Thoracic aorta (tissue), 2 donors: Measurements from ENCODE around the gene SYNM. TPM values are rescaled to one million over a fixed set of nuclear protein-coding genes. Genes with fewer than 3 reads are reported as not detected.

Experiments used
- ATAC-seq: fragments of 150-250 bp; one replicate; pipeline ENCODE4 v1.8.0; 2017; ENCODE audit warnings: low read depth; ENCODE audit not compliant: insufficient number of reproducible peaks, low FRiP score
- DNase-seq: peaks from one replicate; pipeline ENCODE4 v3.0.0-alpha.2; 2020; ENCODE audit warnings: low spot score
- H3K27ac ChIP-seq, 2 donors: fragments of 200-600 bp; sonication (generic); 1 replicate in 1 of 2; 2 replicates in 1 of 2; pipeline ENCODE4 v1.5.1; 2016; ENCODE audit warnings: mild to moderate bottlenecking in 2 of 2, moderate library complexity in 2 of 2
- H3K27me3 ChIP-seq: fragments of 200-600 bp; sonication (generic); replicated peaks from 2 replicates; pipeline ENCODE4 v1.6.0; 2016; ENCODE audit warnings: mild to moderate bottlenecking; ENCODE audit not compliant: insufficient read depth
- H3K36me3 ChIP-seq: fragments of 200-600 bp; sonication (generic); one replicate; pipeline ENCODE4 v1.5.1; 2016
- H3K4me1 ChIP-seq, 2 donors: fragments of 200-600 bp; sonication (generic); 1 replicate in 1 of 2; 2 replicates in 1 of 2; pipeline versions ENCODE4 v1.5.1 to v1.6.0; 2016; ENCODE audit warnings: low read depth in 2 of 2, mild to moderate bottlenecking in 1 of 2; ENCODE audit not compliant: control insufficient read depth in 1 of 2
- H3K4me3 ChIP-seq: fragments of 200-600 bp; sonication (generic); 2 replicates; pipeline ENCODE4 v1.5.1; 2016; ENCODE audit warnings: mild to moderate bottlenecking
- H3K9me3 ChIP-seq: fragments of 200-600 bp; sonication (generic); 2 replicates; pipeline ENCODE4 v1.5.1; 2016
- total RNA-seq, 2 donors: library from RNA; depleted of rRNA; stranded (reverse); fragments of >200 nt; gene quantifications; one replicate each; pipeline versions ENCODE4 v1.1.0 to v1.2.3, GENCODE V29; 2016
- TF ChIP-seq, protein P1 (sequence below): fragments of 200-600 bp; sonication (generic); IDR thresholded peaks from one replicate; pipeline ENCODE4 v1.5.1; 2019; ENCODE audit warnings: antibody characterized with exemption

The SYNM gene
- total RNA-seq, 2 donors from 2014 or later = 60.9 to 102 TPM

DNA sequence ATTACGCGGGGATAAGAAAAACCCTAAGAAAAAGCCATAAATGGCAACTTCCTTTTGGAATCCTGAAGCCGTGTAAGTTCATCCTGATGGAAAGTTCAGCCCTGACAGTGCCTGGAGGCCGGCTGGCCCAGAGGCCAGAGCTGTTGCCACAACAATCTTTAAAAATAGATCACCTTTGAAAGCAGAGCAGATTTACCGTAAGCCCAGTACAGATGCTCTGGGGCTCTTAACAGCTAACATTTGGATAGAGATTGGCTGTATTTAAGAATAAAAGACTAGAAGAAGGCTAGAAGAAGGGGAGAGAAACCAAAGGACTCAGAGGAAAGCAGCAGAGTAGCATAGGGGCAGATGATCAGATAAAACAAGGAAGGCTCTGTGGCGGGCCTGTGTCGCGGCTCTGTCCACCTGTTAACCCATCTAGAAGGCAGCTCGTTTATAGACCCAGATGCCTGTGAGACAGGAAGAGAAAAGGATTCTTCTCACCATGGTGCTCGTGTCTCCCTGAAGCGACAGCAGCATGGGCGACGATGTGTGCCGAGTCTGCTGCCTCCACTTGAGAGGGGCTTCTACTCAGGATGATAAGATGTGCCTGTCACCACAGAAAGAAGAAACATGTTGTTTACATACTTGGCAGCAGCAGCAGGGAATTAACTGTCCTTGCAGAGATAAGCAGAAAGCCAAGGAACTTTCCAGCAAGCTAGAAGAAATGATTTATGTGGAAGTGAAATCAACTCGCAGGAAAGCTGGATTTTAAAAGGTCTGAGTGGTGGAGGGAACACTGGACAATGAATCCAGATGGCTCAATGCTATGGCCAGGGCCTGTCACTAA, 69.9 kb downstream of the SYNM start:
- H3K27me3 ChIP-seq = no peaks in the 10 kb centered on the region
- H3K27ac ChIP-seq = peak overlapping the region; percentile 59 to 62
- H3K9me3 ChIP-seq = no peaks in the 10 kb centered on the region
- peaks cover 8 to 53% of the 10 kb centered on the region in 2 donors for H3K4me1 ChIP-seq
- TF ChIP-seq, protein P1, sequence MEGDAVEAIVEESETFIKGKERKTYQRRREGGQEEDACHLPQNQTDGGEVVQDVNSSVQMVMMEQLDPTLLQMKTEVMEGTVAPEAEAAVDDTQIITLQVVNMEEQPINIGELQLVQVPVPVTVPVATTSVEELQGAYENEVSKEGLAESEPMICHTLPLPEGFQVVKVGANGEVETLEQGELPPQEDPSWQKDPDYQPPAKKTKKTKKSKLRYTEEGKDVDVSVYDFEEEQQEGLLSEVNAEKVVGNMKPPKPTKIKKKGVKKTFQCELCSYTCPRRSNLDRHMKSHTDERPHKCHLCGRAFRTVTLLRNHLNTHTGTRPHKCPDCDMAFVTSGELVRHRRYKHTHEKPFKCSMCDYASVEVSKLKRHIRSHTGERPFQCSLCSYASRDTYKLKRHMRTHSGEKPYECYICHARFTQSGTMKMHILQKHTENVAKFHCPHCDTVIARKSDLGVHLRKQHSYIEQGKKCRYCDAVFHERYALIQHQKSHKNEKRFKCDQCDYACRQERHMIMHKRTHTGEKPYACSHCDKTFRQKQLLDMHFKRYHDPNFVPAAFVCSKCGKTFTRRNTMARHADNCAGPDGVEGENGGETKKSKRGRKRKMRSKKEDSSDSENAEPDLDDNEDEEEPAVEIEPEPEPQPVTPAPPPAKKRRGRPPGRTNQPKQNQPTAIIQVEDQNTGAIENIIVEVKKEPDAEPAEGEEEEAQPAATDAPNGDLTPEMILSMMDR = no peak
- ATAC-seq = no peak
- no peak for DNase-seq
- no peaks in the 10 kb centered on the region for H3K36me3 ChIP-seq
- H3K4me3 ChIP-seq = no peak overlapping the region

DNA sequence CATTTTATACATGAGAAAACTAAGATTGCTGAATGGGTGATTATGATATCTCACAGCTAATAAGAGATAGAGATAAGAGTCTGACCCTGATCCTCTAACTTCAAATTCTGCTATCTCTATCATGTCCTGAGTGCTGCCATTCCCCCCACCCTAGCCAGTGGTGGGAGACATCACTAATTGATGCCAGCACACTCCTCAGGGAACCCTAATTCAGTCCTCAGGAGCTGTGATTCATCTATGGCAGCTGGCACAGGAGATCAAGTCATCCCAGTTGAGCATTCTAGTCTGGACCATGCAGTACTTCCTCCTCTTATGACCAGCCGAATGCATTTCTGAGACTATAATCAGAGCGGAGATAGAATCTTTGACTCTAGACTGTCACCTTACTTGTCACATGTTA, 71.9 kb downstream of the SYNM start:
- Histone ChIP-seq H3K27me3 (no peaks in the 10 kb centered on the region), H3K4me1 (peaks cover 14 to 58% of the 10 kb centered on the region in 2 donors), H3K9me3 (no peaks in the 10 kb centered on the region), H3K4me3 (no peak overlapping the region), H3K36me3 (no peaks in the 10 kb centered on the region), H3K27ac (no peak overlapping the region)
- ATAC-seq (no peak), DNase-seq (no peak)
- TF ChIP-seq, protein P1 = no peak

DNA sequence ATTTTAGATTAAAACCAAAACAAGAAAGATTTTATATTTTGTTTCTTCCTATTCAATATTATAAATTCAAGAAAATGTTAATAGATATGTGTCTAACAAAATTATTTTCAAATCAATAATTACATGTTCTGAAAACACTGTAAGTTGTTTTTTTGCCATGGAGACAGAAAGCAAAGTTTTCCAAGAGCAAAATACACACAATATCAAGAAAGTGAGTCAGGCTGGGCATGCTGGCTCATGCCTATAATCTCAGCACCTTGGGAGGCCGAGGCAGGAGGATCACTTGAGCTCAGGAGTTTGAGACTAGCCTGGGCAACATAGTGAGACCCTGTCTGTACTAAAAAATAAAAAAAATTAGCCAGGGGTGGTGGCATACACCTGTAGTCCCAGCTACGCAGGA, 72.8 kb downstream of the SYNM start:
- ATAC-seq = no peak
- no peak for DNase-seq
- peaks cover 17 to 64% of the 10 kb centered on the region in 2 donors for H3K4me1 ChIP-seq
- H3K36me3 ChIP-seq = no peaks in the 10 kb centered on the region
- no peak overlapping the region for H3K4me3 ChIP-seq
- no peak overlapping the region for H3K27ac ChIP-seq
- H3K9me3 ChIP-seq = no peaks in the 10 kb centered on the region
- H3K27me3 ChIP-seq = no peaks in the 10 kb centered on the region
- TF ChIP-seq, protein P1 = no peak

DNA sequence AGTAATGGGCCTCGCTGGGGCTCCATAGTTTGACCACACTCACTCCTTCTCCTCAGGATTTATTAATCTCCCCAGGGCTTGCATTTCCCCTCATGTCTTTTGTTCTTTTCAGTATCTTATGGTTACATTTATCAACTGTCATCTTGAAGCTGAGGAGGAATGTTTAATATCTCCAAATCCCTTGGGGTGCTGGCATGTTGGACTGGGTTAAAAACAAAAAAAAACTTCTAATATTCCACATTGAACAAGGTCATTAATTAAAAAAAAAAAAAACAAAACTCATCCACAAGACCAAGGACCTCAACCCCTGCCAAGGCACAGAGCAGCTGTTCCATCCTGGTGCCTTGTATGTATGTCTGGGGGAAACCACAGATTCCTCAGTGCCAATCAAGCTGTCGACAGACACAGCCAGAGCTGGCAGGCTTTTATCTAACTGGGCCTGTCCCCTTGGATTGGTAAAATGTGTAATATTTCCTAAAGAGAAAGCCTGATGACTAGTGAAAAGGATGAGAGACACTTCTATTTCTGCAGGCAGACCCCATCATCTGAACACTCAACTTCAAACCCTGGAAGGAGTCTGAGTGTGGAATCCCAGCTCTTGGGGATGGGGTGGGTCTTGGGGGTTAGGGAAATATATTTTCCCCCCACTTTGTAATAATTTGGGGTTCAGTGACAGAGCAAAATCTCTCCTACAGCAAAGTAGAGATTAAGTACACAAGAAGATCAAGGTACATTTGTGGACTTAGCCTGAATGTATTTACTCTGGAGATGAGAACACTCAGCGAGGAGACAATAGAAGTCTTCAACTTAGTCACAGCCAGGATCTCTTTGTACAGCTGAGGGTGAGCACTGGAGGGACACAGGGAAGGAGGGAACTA, 75.4 kb downstream of the SYNM start:
- DNase-seq (no peak), ATAC-seq (no peak)
- peaks cover 20 to 45% of the 10 kb centered on the region in 2 donors for H3K4me1 ChIP-seq
- H3K27me3 ChIP-seq = no peaks in the 10 kb centered on the region
- TF ChIP-seq, protein P1 = no peak
- no peaks in the 10 kb centered on the region for H3K36me3 ChIP-seq
- no peaks in the 10 kb centered on the region for H3K9me3 ChIP-seq
- no peak overlapping the region for H3K4me3 ChIP-seq
- H3K27ac ChIP-seq = peak overlapping the region; percentile 84 to 86

GRCh38 chr15:99180964-99181306, 76.1 kb downstream of the SYNM start:
- Histone ChIP-seq H3K36me3 (no peaks in the 10 kb centered on the region), H3K27me3 (no peaks in the 10 kb centered on the region), H3K27ac (peak overlapping the region; percentile 84 to 86), H3K9me3 (no peaks in the 10 kb centered on the region), H3K4me3 (no peak overlapping the region), H3K4me1 (peaks cover 24 to 47% of the 10 kb centered on the region in 2 donors)
- TF ChIP-seq, protein P1 = no peak
- DNase-seq (no peak), ATAC-seq (no peak)
